CD1c-positive myeloid dendritic cell (primary cell): ENCODE measurements around the gene ACO1.

Experiments
- DNase-seq: peaks from one replicate; pipeline ENCODE4 v3.0.0-alpha.2; 2016; ENCODE audit errors: extremely low spot score

The ACO1 gene

GRCh38 chr9:32487981-32488380 is 103.5 kb downstream of the ACO1 start:
- DNase-seq = no peak

DNA sequence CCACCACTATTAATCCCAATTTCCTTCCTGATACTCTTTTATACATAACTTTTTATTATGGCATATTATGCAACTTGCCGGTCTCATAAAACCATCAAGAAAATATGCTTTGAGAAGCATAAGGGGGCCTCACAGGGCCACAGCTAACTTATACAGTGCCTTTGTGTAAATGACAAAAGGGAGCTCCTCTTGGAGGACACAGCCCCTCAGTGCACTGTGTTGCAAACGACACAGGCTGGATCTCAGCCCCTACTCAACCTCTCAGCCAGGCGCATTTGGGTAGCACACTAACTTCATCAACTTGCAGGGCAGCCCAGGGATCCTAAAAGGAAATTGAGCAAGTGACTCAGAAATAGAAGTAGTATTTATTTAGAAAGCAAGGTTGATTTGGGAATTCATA is 106.2 kb downstream of the ACO1 start:
- DNase-seq = no peak

DNA sequence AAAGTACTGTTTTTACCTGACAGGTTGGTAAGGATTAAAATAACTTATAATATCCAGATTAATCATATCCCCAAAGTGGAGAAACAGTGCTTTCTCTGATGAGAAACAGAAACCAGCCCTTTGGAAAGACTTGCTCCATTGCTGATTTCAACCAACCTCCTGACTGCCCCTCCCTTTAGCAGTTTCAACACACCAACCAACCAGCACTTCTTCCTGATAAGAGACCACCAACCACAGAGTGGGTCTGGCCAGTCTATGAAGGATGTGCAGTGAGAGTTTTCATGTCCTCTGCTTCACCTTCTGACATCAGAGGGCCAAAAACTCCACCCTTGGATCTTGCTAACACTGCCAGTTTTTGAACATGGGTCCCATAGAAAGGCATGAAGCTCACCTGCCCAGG is 113.5 kb downstream of the ACO1 start:
- no peak for DNase-seq

DNA sequence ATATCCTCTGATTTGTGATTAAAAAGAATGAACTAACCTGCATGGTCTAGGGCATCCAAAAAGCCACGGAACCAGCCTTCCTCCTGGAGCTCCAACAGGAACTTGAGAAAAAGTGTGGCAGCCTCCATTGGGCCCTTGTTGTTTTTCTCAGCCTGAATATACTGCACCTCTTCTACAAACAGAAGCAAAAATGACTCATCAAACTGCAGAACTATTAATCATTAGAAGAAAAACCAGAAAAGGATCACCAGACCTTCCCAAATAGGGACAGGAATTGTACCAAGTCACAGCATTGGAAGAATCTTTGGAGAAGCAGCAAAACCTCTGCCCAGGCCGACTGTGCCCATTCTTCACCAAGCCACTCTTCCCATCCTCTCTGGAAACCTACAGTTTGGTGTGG is 116.3 kb downstream of the ACO1 start:
- DNase-seq = no peak

- no peak for DNase-seq
Observed at GRCh38 chr9:32501868-32502267, 117.4 kb downstream of the ACO1 start.

- no peak for DNase-seq
Observed at GRCh38 chr9:32502464-32502863, 118.0 kb downstream of the ACO1 start.

GRCh38 chr9:32503008-32503407 is 118.6 kb downstream of the ACO1 start:
- no peak for DNase-seq
